Neural progenitor cell (in vitro differentiated cells): ENCODE data around the gene BMP7. TPM values are rescaled to one million over a fixed set of nuclear protein-coding genes. Genes with fewer than 3 reads are reported as not detected.

Source experiments
- DNase-seq: peaks from one replicate; pipeline ENCODE4 v3.0.0-alpha.2; 2016; ENCODE audit warnings: low spot score
- H2AFZ ChIP-seq: fragments of 200-600 bp; sonication (generic); replicated peaks from 2 replicates; pipeline ENCODE4 v1.6.1; 2016; ENCODE audit warnings: antibody characterized with exemption
- H3F3A ChIP-seq: fragments of 200-600 bp; sonication (generic); 2 replicates; pipeline ENCODE4 v1.6.1; 2016; ENCODE audit warnings: antibody characterized with exemption, low read depth
- H3K27ac ChIP-seq: fragments of 200-600 bp; sonication (generic); 2 replicates; pipeline ENCODE4 v1.5.1; 2016; ENCODE audit warnings: mild to moderate bottlenecking
- H3K27me3 ChIP-seq: fragments of 200-600 bp; sonication (generic); 2 replicates; pipeline ENCODE4 v1.6.1; 2016; ENCODE audit warnings: mild to moderate bottlenecking, moderate library complexity
- H3K36me3 ChIP-seq: fragments of 200-600 bp; sonication (generic); 2 replicates; pipeline ENCODE4 v1.5.1; 2016
- H3K4me1 ChIP-seq: fragments of 200-600 bp; sonication (generic); 2 replicates; pipeline ENCODE4 v1.6.1; 2016; ENCODE audit warnings: mixed run types
- H3K4me2 ChIP-seq: fragments of 200-600 bp; sonication (generic); 2 replicates; pipeline ENCODE4 v1.6.1; 2016
- H3K4me3 ChIP-seq: fragments of 200-600 bp; sonication (generic); 2 replicates; pipeline ENCODE4 v1.5.1; 2016
- H3K79me2 ChIP-seq: fragments of 200-600 bp; sonication (generic); 2 replicates; pipeline ENCODE4 v1.6.1; 2016; ENCODE audit warnings: low read depth
- H3K9ac ChIP-seq: fragments of 200-600 bp; sonication (generic); 2 replicates; pipeline ENCODE4 v1.6.1; 2016
- H3K9me3 ChIP-seq: fragments of 200-600 bp; sonication (generic); 2 replicates; pipeline ENCODE4 v1.5.1; 2016; ENCODE audit warnings: low read depth
- H4K20me1 ChIP-seq: fragments of 200-600 bp; sonication (generic); 2 replicates; pipeline ENCODE4 v1.6.1; 2016; ENCODE audit warnings: low read depth
- H3K27ac Mint-ChIP-seq: 3 replicates; pipeline ENCODE4 v1.8.0; 2021; ENCODE audit warnings: mixed read lengths
- H3K27me3 Mint-ChIP-seq: 2 replicates; pipeline ENCODE4 v1.8.0; 2022; ENCODE audit warnings: low read depth, mild to moderate bottlenecking, inconsistent platforms, moderate library complexity, mixed read lengths; ENCODE audit not compliant: insufficient read depth
- H3K36me3 Mint-ChIP-seq: 3 replicates; pipeline ENCODE4 v1.8.0; 2021; ENCODE audit warnings: mixed read lengths
- H3K4me1 Mint-ChIP-seq: 3 replicates; pipeline ENCODE4 v1.8.0; 2021; ENCODE audit warnings: mixed read lengths
- H3K4me3 Mint-ChIP-seq: 3 replicates; pipeline ENCODE4 v1.8.0; 2021; ENCODE audit warnings: mild to moderate bottlenecking, moderate library complexity, mixed read lengths
- H3K9me3 Mint-ChIP-seq: 3 replicates; pipeline ENCODE4 v1.8.0; 2020; ENCODE audit warnings: mixed read lengths
- CTCF ChIP-seq: fragments of 200-600 bp; sonication (generic); IDR thresholded peaks from 2 replicates; pipeline ENCODE4 v1.5.1; 2017; ENCODE audit warnings: antibody characterized with exemption, mild to moderate bottlenecking
- EZH2 ChIP-seq: fragments of 200-600 bp; sonication (generic); IDR thresholded peaks from 2 replicates; pipeline ENCODE4 v1.6.1; 2017; ENCODE audit warnings: antibody characterized with exemption, mild to moderate bottlenecking, moderate library complexity
- EZH2phosphoT487 ChIP-seq: fragments of 200-600 bp; sonication (generic); IDR thresholded peaks from 2 replicates; pipeline ENCODE4 v1.6.1; 2017; ENCODE audit warnings: antibody characterized with exemption
- total RNA-seq: library from RNA; depleted of rRNA; stranded (reverse); fragments of >200 nt; gene quantifications from 2 replicates; pipeline ENCODE4 v1.2.3, GENCODE V29; 2015; ENCODE audit warnings: low replicate concordance

BMP7 gene
- total RNA-seq, 1 donor from 2014 or later: 11.2 TPM

- Mint-ChIP-seq H3K9me3 (no peaks in the 10 kb centered on the region), H3K4me3 (no peak overlapping the region), H3K27me3 (peaks cover 12% of the 10 kb centered on the region), H3K27ac (peak overlapping the region; percentile 24), H3K36me3 (no peaks in the 10 kb centered on the region), H3K4me1 (peaks cover 72% of the 10 kb centered on the region)
- Histone ChIP-seq H3K4me2 (no peak overlapping the region), H3K27me3 (no peaks in the 10 kb centered on the region), H2AFZ (no peak overlapping the region), H3K36me3 (no peaks in the 10 kb centered on the region), H3K79me2 (no peaks in the 10 kb centered on the region), H3K4me1 (peaks cover 27% of the 10 kb centered on the region), H3K9me3 (no peaks in the 10 kb centered on the region), H3K9ac (no peak overlapping the region), H4K20me1 (no peaks in the 10 kb centered on the region), H3K27ac (no peak overlapping the region), H3K4me3 (no peak overlapping the region), H3F3A (no peaks in the 10 kb centered on the region)
- DNase-seq: no peak
- TF ChIP-seq EZH2: no peak
- TF ChIP-seq CTCF: no peak
- no peak for TF ChIP-seq EZH2phosphoT487
Measured at GRCh38 chr20:57275334-57275733, 8.9 kb upstream of the BMP7 start.

GRCh38 chr20:57274846-57275245, 8.4 kb upstream of the BMP7 start:
- H3K9ac ChIP-seq: no peak overlapping the region
- no peak for DNase-seq
- H3F3A ChIP-seq: peaks cover under 1% of the 10 kb centered on the region
- H3K27me3 ChIP-seq: peaks cover 2% of the 10 kb centered on the region
- H2AFZ ChIP-seq: no peak overlapping the region
- H3K9me3 Mint-ChIP-seq: no peaks in the 10 kb centered on the region
- peaks cover 15% of the 10 kb centered on the region for H3K27me3 Mint-ChIP-seq
- H3K4me3 ChIP-seq: no peak overlapping the region
- H3K4me1 Mint-ChIP-seq: peaks cover 72% of the 10 kb centered on the region
- TF ChIP-seq CTCF: no peak
- H4K20me1 ChIP-seq: no peaks in the 10 kb centered on the region
- H3K36me3 ChIP-seq: no peaks in the 10 kb centered on the region
- H3K27ac ChIP-seq: no peak overlapping the region
- no peak overlapping the region for H3K27ac Mint-ChIP-seq
- H3K36me3 Mint-ChIP-seq: no peaks in the 10 kb centered on the region
- no peaks in the 10 kb centered on the region for H3K79me2 ChIP-seq
- no peak overlapping the region for H3K4me2 ChIP-seq
- H3K4me1 ChIP-seq: peaks cover 26% of the 10 kb centered on the region
- no peaks in the 10 kb centered on the region for H3K9me3 ChIP-seq
- H3K4me3 Mint-ChIP-seq: no peak overlapping the region

GRCh38 chr20:57274299-57274698, 7.9 kb upstream of the BMP7 start:
- H3K9me3 ChIP-seq: no peaks in the 10 kb centered on the region

More at GRCh38 chr20:57274299-57274698, 7.9 kb upstream of the BMP7 start:
- Histone ChIP-seq H3K27me3 (peaks cover 7% of the 10 kb centered on the region), H3K36me3 (no peaks in the 10 kb centered on the region), H3K27ac (no peak overlapping the region), H3K79me2 (no peaks in the 10 kb centered on the region), H3K4me3 (no peak overlapping the region), H3F3A (peaks cover 6% of the 10 kb centered on the region), H3K4me2 (no peak overlapping the region), H4K20me1 (no peaks in the 10 kb centered on the region), H3K4me1 (peaks cover 26% of the 10 kb centered on the region), H3K9ac (no peak overlapping the region), H2AFZ (no peak overlapping the region)
- DNase-seq: no peak
- Mint-ChIP-seq H3K27me3 (peaks cover 19% of the 10 kb centered on the region), H3K4me1 (peaks cover 75% of the 10 kb centered on the region), H3K4me3 (no peak overlapping the region), H3K36me3 (no peaks in the 10 kb centered on the region), H3K9me3 (no peaks in the 10 kb centered on the region), H3K27ac (peak overlapping the region; percentile 92)
- TF ChIP-seq EZH2 (no peak), CTCF (no peak), EZH2phosphoT487 (no peak)
